T47D (cell line): ENCODE measurements around the gene CORO2B.

Experiments
- DNase-seq, 2 experiments: peaks; one replicate each; pipeline versions ENCODE4 v3.0.0 to v3.0.0-alpha.2; 2011 to 2012; ENCODE audit warnings: low read depth in 1 of 2, low spot score in 1 of 2
- JUND ChIP-seq: IDR thresholded peaks from 2 replicates; pipeline ENCODE4 v1.6.1; 2012; ENCODE audit warnings: low read depth
- in situ Hi-C: cut with HindIII; loops from 2 replicates; pipeline ENCODE4 v1.10.0; 2016; ENCODE audit warnings: low sequenced_read_pairs, low pct_unique_long_range_greater_than_20kb

CORO2B gene

DNA sequence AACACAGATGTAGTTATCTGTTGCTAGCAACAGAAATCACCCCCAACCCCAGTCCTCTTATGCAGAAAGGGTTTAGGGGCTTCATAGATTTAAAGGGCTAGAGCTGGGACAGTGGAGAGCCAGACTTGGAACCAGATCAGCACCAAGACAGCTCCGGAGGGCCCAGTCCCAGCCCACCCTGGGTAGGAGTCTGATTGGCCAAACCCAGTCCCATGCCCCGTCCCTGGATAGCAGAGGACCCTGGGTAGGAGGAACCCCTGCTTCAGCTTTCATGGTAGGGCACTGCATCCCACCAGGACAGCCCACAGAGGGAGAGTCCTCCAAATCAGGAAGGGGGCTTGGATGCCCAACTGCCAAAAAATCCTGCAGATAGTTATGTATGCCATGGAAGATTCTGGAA lies 103.0 kb downstream of the CORO2B start:
- in situ Hi-C loops = no loop called here
- TF ChIP-seq JUND = no peak
- no peak for DNase-seq

GRCh38 chr15:68682330-68682729 lies 103.5 kb downstream of the CORO2B start:
- in situ Hi-C loops = no loop called here
- DNase-seq = no peak
- no peak for TF ChIP-seq JUND

GRCh38 chr15:68683026-68683425 lies 104.2 kb downstream of the CORO2B start:
- in situ Hi-C loops = no loop called here

DNA sequence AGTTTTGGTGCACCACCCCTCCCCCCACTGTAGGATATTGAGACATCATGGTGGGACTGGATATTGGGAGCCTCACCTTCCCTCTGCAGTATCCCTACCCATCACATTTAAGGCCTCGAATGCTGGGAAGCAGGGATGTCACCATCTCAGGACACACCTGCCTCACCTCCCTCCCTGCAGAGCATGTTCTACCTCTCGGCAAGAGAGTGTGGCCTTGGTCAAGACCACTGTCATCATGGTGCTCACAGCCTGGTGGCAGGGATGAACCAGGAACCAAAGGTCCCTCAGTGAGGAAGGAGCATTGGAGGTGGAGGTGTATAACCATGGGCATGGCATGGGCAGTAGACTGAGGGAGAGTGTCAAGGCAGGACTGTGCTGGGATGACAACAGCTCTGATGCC lies 104.8 kb downstream of the CORO2B start:
- in situ Hi-C loops = no loop called here
- no peak for TF ChIP-seq JUND
- DNase-seq = no peak

More at GRCh38 chr15:68683026-68683425, 104.2 kb downstream of the CORO2B start:
- DNase-seq = no peak
- TF ChIP-seq JUND = no peak

DNA sequence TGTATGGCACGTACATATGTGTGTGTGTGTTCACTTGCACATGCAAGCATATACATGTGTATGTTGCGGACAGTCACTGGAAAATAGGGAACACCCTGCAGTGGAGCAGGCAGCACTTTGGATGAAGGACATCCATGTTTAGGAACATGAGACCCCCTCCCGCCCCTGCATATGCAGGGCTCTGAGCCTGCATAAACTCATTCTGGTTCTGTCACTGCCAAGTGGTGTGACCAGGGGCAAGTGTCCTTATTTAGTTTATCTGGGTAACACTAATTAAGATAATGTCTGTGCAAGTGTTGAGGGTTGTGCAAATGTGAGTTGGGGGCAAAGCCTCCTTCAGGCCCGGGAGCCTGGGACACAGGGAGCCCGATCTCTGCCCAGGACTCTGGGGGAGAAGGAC lies 105.7 kb downstream of the CORO2B start:
- no peak for DNase-seq
- TF ChIP-seq JUND = no peak
- in situ Hi-C loops = no loop called here

DNA sequence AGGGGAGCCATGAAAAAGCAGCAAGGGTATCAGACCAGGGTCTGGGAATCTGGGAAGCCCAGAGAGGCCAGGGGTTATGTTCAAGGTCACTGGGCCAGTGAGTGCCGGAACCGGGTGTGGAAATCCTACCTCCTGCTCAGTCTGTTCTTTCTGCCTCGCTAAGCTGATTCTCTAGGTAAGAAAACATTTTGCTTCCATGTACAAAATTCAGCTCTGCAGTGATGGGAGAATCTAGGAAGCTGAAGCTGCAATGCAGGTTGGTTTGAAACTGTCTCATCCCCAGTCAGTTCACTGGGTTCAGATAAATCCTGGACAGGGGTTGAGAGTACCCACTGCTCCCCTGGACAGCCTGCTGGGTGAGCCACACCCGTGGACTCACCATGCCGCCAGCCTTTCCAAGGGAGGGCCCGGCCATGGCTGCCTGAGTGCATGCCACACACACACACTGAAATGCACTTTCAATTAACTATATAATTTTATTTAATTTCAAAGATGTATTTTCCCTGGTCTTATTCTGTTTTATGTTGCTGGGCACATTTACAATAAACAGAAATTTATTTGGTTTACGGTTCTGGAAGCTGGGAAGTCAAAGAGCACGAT lies 108.4 kb downstream of the CORO2B start:
- TF ChIP-seq JUND = no peak
- in situ Hi-C loops = no loop called here
- no peak for DNase-seq

DNA sequence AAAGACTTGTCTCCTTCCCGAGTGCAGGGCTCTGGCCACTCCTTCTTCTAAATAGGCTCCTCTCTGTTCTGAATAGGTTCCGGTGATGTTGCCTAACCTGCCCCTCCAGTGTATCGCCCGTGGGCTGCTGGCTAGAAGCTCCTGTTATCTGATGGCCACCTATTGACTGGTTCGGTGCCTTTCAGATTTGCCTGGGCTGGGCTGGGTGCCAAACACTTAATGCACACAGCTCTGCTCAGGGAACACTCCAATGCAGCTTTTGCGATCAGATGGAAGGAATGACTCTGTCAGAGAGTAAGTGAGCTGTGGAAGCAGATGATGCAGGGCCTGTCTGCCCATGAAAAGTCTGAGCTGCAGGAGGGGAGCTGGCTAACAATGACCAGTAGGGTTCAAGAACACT lies 112.9 kb downstream of the CORO2B start:
- in situ Hi-C loops = no loop called here
- TF ChIP-seq JUND = no peak
- DNase-seq = peak; percentile 41 to 90

DNA sequence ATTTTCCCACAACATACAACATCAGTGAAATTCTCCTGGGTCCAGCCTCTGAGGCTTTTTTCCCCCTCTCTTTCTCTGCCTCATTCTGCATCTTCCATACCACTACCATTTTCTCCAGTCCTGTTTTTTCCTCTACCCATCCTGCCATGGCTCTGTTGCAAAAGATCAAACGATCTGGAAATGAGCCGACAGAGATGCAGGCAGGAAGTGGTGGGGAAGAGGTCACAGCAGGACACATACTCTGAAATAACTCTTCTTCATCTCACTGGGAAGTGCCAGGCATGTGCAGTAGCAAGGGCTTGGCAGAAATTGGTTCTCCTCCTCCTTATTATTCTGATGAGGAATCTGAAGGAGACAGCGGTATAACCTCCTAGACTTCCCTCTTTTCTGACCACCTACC lies 114.3 kb downstream of the CORO2B start:
- no peak for TF ChIP-seq JUND
- no peak for DNase-seq
- in situ Hi-C loops = no loop called here

DNA sequence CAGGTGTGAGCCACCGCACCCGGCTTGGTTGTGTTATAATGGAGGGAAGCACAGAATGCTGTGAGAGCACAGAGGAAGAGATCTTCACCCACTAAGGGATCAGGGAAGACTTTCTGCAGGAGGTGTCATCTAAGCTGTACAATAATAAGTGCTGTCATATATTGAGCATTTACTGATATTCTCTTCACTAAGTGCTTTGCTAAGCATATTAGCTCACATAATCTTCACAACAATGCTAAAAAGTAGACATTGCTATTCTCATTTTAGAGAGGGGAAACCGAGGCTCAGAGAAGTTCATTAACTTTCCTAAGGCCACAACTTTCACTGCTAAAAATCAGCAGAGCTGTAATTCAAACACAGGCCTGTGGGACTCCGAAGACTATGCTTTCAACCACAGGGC lies 115.3 kb downstream of the CORO2B start:
- TF ChIP-seq JUND = no peak
- in situ Hi-C loops = no loop called here
- DNase-seq = no peak

- no peak for TF ChIP-seq JUND
- no peak for DNase-seq
- in situ Hi-C loops = no loop called here
Observed at GRCh38 chr15:68695061-68695595, 116.3 kb downstream of the CORO2B start.

DNA sequence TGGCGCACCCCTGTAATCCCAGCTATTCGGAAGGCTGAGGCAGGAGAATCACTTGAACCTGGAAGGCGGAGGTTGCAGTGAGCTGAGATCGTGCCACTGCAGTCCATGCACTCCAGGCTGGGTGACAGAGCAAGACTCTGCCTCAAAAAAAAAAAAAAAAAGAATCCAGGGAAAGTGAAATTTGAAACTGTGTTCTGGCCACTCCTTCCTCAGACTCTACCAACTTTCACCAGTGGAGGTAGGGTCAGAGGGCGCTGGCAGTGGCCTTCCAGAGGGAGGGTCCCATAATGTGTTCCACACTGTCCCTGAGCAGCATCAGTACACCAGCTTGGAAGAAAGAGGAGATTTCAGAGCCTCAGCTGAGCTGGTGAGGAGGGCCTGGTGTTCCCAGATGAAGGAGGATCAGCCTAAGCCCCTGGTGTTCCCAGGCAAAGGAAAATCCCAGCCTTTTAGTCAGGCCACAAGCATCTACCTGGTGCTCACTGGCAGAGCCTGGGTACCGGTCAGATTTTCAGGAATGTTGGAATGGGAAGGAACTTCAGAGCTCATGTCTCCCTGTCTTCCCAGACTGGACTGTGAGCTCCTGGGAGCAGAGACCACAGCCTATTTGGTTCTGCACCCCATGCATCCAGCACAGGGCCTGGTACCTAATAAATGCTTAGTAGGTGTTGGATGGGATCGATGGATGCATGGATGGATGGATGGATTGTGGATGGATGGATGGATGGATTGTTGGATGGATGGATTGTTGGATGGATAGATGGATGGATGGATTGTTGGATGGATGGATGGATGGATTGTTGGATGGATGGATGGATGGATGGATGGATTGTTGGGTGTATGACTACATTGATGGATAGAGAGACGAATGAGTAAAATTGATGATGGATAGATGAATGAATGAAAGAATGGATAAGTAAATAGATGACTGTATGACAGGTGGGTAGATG lies 117.9 kb downstream of the CORO2B start:
- DNase-seq = peak in 1 of 2 experiments; percentile 52
- no peak for TF ChIP-seq JUND
- in situ Hi-C loops = no loop called here

- in situ Hi-C loops = no loop called here
- TF ChIP-seq JUND = no peak
- no peak for DNase-seq
Observed at GRCh38 chr15:68697711-68698690, 119.2 kb downstream of the CORO2B start.
